Thyroid gland (tissue), 4 donors: Measurements from ENCODE around the gene ELOVL2. TPM values are rescaled to one million over a fixed set of nuclear protein-coding genes. Genes with fewer than 3 reads are reported as not detected.

Source experiments
- DNase-seq, 2 donors: peaks; one replicate each; pipeline ENCODE4 v3.0.0-alpha.2; 2019
- H3K27ac ChIP-seq, 3 donors: fragments of 200-600 bp; sonication (generic); 1 replicate in 2 of 3; 2 replicates in 1 of 3; pipeline ENCODE4 v1.5.1; 2016 to 2019; ENCODE audit warnings: mild to moderate bottlenecking in 1 of 3, moderate library complexity in 1 of 3
- H3K27me3 ChIP-seq: fragments of 200-600 bp; sonication (generic); one replicate; pipeline ENCODE4 v1.5.1; 2019
- H3K36me3 ChIP-seq, 2 donors: fragments of 200-600 bp; sonication (generic); one replicate each; pipeline ENCODE4 v1.5.1; 2016 to 2019
- H3K4me1 ChIP-seq, 2 donors: fragments of 200-600 bp; sonication (generic); one replicate each; pipeline ENCODE4 v1.5.1; 2017 to 2019
- H3K4me3 ChIP-seq, 3 donors: fragments of 200-600 bp; sonication (generic); replicated peaks in 1 of 3; 1 replicate in 2 of 3; 2 replicates in 1 of 3; pipeline ENCODE4 v1.5.1; 2016; ENCODE audit warnings: mild to moderate bottlenecking in 1 of 3
- H3K9me3 ChIP-seq: fragments of 200-600 bp; sonication (generic); one replicate; pipeline ENCODE4 v1.5.1; 2017
- POLR2A ChIP-seq, 2 donors: fragments of 450-650 bp; IDR thresholded peaks; one replicate each; pipeline ENCODE4 v1.6.1; 2017; ENCODE audit warnings: antibody characterized with exemption in 2 of 2, mild to moderate bottlenecking in 2 of 2, moderate library complexity in 1 of 2
- WGBS, 2 donors: methylation state at CpG; one replicate each; pipeline ENCODE4 v1.1.5; 2017; 5-methylcytosine and 5-hydroxymethylcytosine counted together
- intact Hi-C: fragments of 100-400 bp; cut with DNase I; formaldehyde crosslinking; loops from one replicate; pipeline ENCODE4 v1.15.1; 2023
- total RNA-seq, 4 donors: library from RNA; depleted of rRNA; stranded (reverse); fragments of >200 nt; gene quantifications; one replicate each; pipeline ENCODE4 v1.2.3, GENCODE V29; 2016
- TF ChIP-seq, protein P1 (sequence below), 6 experiments: fragments of 200-600 bp in 3 of 6; fragments of 450-650 bp in 3 of 6; sonication (generic) in 3 of 6; IDR thresholded peaks; one replicate each; pipeline ENCODE4 v1.5.1; 2016 to 2019; ENCODE audit warnings: antibody characterized with exemption in 6 of 6, mild to moderate bottlenecking in 2 of 6, inconsistent platforms in 1 of 6, moderate library complexity in 1 of 6

ELOVL2 gene
- total RNA-seq, 4 donors from 2014 or later: 0.27 to 1.0 (median 0.72) TPM

GRCh38 chr6:11030904-11031303 lies 13.2 kb downstream of the ELOVL2 start:
- H3K36me3 ChIP-seq: no peaks in the 10 kb centered on the region
- H3K27me3 ChIP-seq: no peaks in the 10 kb centered on the region
- H3K9me3 ChIP-seq: no peaks in the 10 kb centered on the region
- TF ChIP-seq, protein P1, sequence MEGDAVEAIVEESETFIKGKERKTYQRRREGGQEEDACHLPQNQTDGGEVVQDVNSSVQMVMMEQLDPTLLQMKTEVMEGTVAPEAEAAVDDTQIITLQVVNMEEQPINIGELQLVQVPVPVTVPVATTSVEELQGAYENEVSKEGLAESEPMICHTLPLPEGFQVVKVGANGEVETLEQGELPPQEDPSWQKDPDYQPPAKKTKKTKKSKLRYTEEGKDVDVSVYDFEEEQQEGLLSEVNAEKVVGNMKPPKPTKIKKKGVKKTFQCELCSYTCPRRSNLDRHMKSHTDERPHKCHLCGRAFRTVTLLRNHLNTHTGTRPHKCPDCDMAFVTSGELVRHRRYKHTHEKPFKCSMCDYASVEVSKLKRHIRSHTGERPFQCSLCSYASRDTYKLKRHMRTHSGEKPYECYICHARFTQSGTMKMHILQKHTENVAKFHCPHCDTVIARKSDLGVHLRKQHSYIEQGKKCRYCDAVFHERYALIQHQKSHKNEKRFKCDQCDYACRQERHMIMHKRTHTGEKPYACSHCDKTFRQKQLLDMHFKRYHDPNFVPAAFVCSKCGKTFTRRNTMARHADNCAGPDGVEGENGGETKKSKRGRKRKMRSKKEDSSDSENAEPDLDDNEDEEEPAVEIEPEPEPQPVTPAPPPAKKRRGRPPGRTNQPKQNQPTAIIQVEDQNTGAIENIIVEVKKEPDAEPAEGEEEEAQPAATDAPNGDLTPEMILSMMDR (IDR thresholded peaks at IDR 0.05): no peak
- TF ChIP-seq POLR2A (IDR thresholded peaks at IDR 0.05): no peak
- intact Hi-C loops: no loop called here
- H3K4me1 ChIP-seq: no peaks in the 10 kb centered on the region
- 91 to 95% methylated on average over 4 of the region's 4 CpGs for WGBS, 2 donors
- no peak overlapping the region for H3K4me3 ChIP-seq
- DNase-seq: no peak
- H3K27ac ChIP-seq: no peak overlapping the region

GRCh38 chr6:11028959-11029358 lies 15.1 kb downstream of the ELOVL2 start:
- intact Hi-C loops: no loop called here
- Histone ChIP-seq H3K27ac (no peak overlapping the region), H3K9me3 (no peaks in the 10 kb centered on the region), H3K4me3 (no peak overlapping the region), H3K36me3 (no peaks in the 10 kb centered on the region), H3K27me3 (no peaks in the 10 kb centered on the region), H3K4me1 (no peaks in the 10 kb centered on the region)
- WGBS, 2 donors: 91 to 92% methylated on average over 11 of the region's 11 CpGs
- TF ChIP-seq POLR2A (IDR thresholded peaks at IDR 0.05): no peak
- TF ChIP-seq, protein P1 (IDR thresholded peaks at IDR 0.05): no peak
- no peak for DNase-seq

DNA sequence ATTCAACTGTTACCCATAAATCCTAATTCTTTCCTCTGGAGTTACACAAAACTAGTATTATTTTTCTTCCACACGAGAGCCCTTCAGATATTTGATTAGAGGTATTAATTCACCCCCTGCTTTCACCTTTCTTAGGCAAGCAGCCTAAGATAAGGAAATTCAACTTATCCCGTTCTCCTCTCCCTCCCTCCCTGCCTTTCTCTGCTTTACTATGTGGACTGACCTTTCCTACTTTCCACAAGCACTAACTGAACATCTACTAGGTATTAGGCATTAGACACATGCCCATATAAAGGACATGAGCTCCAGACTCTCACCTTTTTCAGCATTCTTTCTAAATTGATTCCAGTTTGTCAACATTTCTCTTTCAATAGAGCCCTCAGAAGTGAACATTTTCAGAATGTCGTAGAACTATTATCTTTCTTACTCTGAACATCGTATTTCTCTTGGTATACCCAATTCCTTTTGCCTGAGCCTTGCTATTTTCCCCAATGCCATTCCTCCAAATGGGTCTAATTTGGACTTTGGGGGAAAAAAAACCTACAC lies 16.5 kb downstream of the ELOVL2 start:
- no peak for TF ChIP-seq POLR2A (IDR thresholded peaks at IDR 0.05)
- TF ChIP-seq, protein P1 (IDR thresholded peaks at IDR 0.05): no peak
- WGBS, 2 donors: 88 to 93% methylated on average over 4 of the region's 4 CpGs
- Histone ChIP-seq H3K27ac (no peak overlapping the region), H3K4me3 (no peak overlapping the region), H3K36me3 (no peaks in the 10 kb centered on the region), H3K9me3 (no peaks in the 10 kb centered on the region), H3K4me1 (no peaks in the 10 kb centered on the region), H3K27me3 (no peaks in the 10 kb centered on the region)
- intact Hi-C loops: no loop called here
- no peak for DNase-seq

GRCh38 chr6:11025921-11026635 lies 18.0 kb downstream of the ELOVL2 start:
- DNase-seq: no peak
- WGBS, 2 donors: 25 to 27% methylated on average over 10 of the region's 10 CpGs
- no peak overlapping the region for H3K4me3 ChIP-seq
- no peaks in the 10 kb centered on the region for H3K9me3 ChIP-seq
- H3K27ac ChIP-seq: no peak overlapping the region
- no peaks in the 10 kb centered on the region for H3K36me3 ChIP-seq
- H3K27me3 ChIP-seq: no peaks in the 10 kb centered on the region
- intact Hi-C loops: no loop called here
- no peak for TF ChIP-seq POLR2A (IDR thresholded peaks at IDR 0.05)
- TF ChIP-seq, protein P1 (IDR thresholded peaks at IDR 0.05): no peak
- no peaks in the 10 kb centered on the region for H3K4me1 ChIP-seq

GRCh38 chr6:11025130-11025529 lies 19.0 kb downstream of the ELOVL2 start:
- DNase-seq: no peak
- no peaks in the 10 kb centered on the region for H3K9me3 ChIP-seq
- intact Hi-C loops: no loop called here
- H3K4me1 ChIP-seq: no peaks in the 10 kb centered on the region
- no peak overlapping the region for H3K27ac ChIP-seq
- WGBS, 2 donors: 92% methylated on average over 3 of the region's 3 CpGs
- H3K27me3 ChIP-seq: no peaks in the 10 kb centered on the region
- no peaks in the 10 kb centered on the region for H3K36me3 ChIP-seq
- TF ChIP-seq, protein P1 (IDR thresholded peaks at IDR 0.05): no peak
- no peak for TF ChIP-seq POLR2A (IDR thresholded peaks at IDR 0.05)
- H3K4me3 ChIP-seq: no peak overlapping the region
